Measurements from ENCODE around the gene ZDHHC4. TPM values are rescaled to one million over a fixed set of nuclear protein-coding genes. Genes with fewer than 3 reads are reported as not detected.

ZDHHC4 gene
- total RNA-seq, 2 donors from 2014 or later, result 20.6 to 33.5 TPM

DNA sequence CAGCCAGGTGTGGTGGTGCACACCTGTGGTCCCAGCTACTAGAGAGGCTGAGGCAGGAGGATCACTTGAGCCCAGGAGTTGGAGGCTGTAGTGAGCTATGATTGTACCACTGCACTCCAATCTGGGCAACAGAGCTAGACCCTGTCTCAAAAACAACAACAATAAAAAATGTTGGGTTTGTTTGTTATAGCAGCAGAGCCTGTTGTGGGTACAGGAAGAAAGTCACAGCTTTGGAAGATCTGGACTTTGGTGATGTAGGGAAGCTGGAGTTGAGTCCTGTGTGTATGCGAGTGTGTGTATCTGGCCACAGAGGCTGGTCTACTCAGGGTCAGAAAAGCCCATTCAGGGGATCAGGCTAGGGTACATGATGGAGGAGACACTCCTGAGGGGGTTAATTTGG is 29.9 kb upstream of the ZDHHC4 start:
- ATAC-seq (no peak), DNase-seq (ENCODE audit: low spot score) (no peak)
- H3K27ac Mint-ChIP-seq, result no peak overlapping the region
- no peaks in the 10 kb centered on the region for H3K27me3 Mint-ChIP-seq
- no peak overlapping the region for H3K4me3 Mint-ChIP-seq
- H3K36me3 Mint-ChIP-seq, result no peaks in the 10 kb centered on the region
- H3K4me1 Mint-ChIP-seq (ENCODE audit: low read depth in 2 of 2), result peaks cover 0 to 4% of the 10 kb centered on the region in 2 donors
- H3K9me3 Mint-ChIP-seq, result no peaks in the 10 kb centered on the region

DNA sequence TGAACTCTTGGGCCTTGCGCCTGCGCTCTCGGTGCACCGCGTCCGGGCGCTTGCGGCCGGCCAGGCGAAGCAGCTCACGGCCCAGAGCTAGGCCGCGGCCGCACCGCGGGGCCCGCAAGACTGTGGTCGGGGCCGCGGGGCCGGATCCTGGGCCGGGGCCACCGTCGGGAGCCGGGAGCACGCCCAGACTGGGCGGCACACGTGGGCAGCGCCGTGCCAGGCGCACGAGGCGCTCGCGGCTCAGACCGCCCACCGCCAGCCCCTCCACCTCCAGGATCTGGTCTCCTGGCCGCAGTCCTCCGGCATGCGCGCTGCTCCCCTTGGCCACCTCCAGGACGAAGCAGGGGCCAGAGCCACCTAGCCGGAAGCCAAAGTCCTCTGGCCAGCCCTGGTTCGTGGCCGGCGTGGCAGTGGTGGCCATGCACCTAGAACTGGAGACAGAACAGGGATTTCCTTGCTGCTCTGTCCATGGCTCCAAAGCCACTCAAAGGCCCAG is 26.2 kb upstream of the ZDHHC4 start, which contains the start of gene GRID2IP:
Gene GRID2IP, minus strand, starts transcription at position 446 of the 496 bp plus-strand sequence. Its CDS starts 25 bp downstream, at position 421.
- ATAC-seq (no peak), DNase-seq (ENCODE audit: low spot score) (no peak)
- Mint-ChIP-seq H3K36me3 (no peaks in the 10 kb centered on the region), H3K27ac (no peak within 1 kb of the TSS), H3K27me3 (no peaks in the 10 kb centered on the region), H3K4me1 (ENCODE audit: low read depth in 2 of 2) (no peaks in the 10 kb centered on the region), H3K4me3 (no peak within 1 kb of the TSS), H3K9me3 (no peaks in the 10 kb centered on the region)

DNA sequence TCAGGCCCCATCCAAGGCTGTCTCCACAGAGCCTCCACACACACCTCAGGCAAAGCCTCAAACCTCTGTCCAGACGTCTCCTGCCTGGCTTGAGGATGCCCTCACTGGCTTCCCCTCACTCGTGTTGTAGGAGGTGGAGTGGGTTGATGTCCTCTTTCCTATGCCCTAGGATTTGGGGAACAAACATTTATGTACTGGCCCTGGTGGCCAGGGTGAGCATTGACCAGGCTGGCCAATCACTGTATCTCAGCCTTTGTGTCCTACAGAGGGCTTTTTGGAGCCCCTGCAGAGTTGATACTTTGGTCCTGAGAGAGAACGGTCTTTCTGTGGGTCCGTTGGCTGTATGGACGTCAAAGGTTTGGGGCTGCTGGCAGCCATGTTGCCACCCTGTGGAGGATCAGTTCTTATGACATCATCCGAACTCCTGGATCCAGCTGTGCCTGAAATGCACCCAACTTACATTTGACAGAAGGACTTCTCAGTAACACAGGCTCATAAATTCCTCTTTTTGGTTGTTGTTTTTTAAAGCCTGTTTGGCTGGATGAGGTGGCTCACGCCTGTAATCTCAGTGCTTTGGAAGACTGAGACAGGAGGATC is 23.7 kb upstream of the ZDHHC4 start:
- DNase-seq (ENCODE audit: low spot score), result no peak
- Mint-ChIP-seq H3K27ac (no peak overlapping the region), H3K36me3 (no peaks in the 10 kb centered on the region), H3K27me3 (no peaks in the 10 kb centered on the region), H3K4me3 (no peak overlapping the region), H3K9me3 (no peaks in the 10 kb centered on the region), H3K4me1 (ENCODE audit: low read depth in 2 of 2) (no peaks in the 10 kb centered on the region)
- peak in 1 of 2 donors; percentile 26 for ATAC-seq

DNA sequence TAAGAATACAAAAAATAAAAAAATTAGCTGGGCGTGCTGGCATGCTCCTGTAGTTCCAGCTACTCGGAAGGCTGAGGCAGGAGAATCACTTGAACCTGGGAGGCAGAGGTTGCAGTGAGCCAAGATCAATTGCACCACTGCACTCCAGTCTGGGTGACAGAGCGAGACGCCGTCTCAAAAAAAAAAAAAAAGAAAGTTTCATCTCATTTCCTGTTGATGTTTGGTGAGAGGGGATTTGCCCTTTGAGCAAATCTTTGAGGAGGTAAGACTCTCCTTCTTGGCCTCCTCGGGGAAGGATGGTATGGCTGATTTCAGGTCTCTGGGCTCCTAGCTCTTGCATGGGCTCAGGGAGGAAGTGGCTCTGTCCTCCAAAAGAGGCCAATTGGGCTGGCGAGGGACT is 22.4 kb upstream of the ZDHHC4 start:
- Mint-ChIP-seq H3K27me3 (peaks cover 4% of the 10 kb centered on the region in 2 donors), H3K36me3 (no peaks in the 10 kb centered on the region), H3K27ac (no peak overlapping the region), H3K4me3 (no peak overlapping the region), H3K9me3 (no peaks in the 10 kb centered on the region), H3K4me1 (ENCODE audit: low read depth in 2 of 2) (no peaks in the 10 kb centered on the region)
- no peak for DNase-seq (ENCODE audit: low spot score)
- ATAC-seq, result no peak

DNA sequence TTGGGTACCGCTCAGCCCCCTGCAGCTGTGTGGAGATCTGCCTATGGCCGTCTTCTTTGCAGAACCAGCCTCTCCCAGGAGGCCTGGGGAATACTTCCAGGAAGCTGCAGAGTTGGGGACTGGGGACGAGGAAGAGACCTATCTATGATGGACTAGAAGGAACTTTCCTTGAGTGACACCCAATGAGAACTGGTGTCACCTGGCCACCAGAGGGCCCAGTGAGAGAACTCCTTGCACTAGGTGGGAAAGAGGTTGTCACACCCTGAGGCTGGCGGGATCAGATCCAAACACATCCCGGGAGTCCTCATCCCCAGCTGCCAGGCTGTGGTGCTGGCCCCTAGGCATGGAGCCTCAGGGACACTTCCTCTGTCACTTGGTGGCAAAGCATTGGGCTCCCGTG is 21.1 kb upstream of the ZDHHC4 start:
- H3K4me1 Mint-ChIP-seq (ENCODE audit: low read depth in 2 of 2), result no peaks in the 10 kb centered on the region
- no peaks in the 10 kb centered on the region for H3K9me3 Mint-ChIP-seq
- H3K27me3 Mint-ChIP-seq, result peaks cover 7% of the 10 kb centered on the region in 2 donors
- no peak for DNase-seq (ENCODE audit: low spot score)
- no peak overlapping the region for H3K4me3 Mint-ChIP-seq
- no peak for ATAC-seq
- no peaks in the 10 kb centered on the region for H3K36me3 Mint-ChIP-seq
- H3K27ac Mint-ChIP-seq, result no peak overlapping the region

DNA sequence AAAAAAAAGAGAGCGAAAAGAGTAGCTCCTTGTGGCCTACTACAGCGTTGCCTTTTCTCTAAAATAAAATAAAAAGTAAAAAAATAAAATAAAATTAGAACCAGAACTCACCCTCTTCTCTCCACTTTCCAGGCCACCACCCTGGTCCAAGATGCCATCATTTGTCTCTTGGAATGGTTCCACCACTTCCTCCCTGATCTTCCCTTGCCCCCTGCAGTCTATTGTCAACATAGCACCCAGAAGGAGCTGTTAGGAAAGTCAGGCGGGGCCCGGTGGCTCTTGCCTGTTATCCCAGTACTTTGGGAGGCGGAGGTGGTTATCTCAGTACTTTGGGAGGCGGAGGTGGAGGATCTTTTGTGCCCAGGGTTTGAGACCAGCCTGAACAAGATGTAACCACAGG is 18.4 kb upstream of the ZDHHC4 start:
- H3K4me1 Mint-ChIP-seq (ENCODE audit: low read depth in 2 of 2), result no peaks in the 10 kb centered on the region
- no peak overlapping the region for H3K27ac Mint-ChIP-seq
- peaks cover 7% of the 10 kb centered on the region in 2 donors for H3K27me3 Mint-ChIP-seq
- H3K9me3 Mint-ChIP-seq, result no peaks in the 10 kb centered on the region
- ATAC-seq (no peak), DNase-seq (ENCODE audit: low spot score) (no peak)
- H3K36me3 Mint-ChIP-seq, result no peaks in the 10 kb centered on the region
- no peak overlapping the region for H3K4me3 Mint-ChIP-seq

DNA sequence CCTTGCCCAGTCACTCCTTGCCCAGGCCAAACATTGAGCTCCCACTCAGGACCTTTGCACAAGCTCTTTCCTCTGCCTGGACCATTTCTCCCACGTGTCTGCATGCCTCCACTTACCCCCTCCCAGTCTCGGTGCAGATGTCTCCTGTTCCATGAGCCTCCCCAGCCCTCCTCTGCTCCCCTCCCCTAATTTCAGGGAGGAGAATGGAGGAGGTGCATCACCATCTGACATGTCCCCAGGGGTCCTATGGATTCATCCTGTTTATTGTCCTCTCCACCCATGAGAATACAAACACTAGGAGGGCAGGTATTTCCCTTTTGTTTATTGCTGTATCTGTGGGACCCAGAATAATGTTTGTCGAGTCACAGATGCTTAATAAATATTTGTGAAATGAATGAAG is 17.4 kb upstream of the ZDHHC4 start:
- Mint-ChIP-seq H3K27ac (peak overlapping the region in 1 of 2 donors; percentile 23), H3K27me3 (peaks cover 7% of the 10 kb centered on the region in 2 donors), H3K4me3 (no peak overlapping the region), H3K4me1 (ENCODE audit: low read depth in 2 of 2) (no peaks in the 10 kb centered on the region), H3K36me3 (no peaks in the 10 kb centered on the region), H3K9me3 (no peaks in the 10 kb centered on the region)
- DNase-seq (ENCODE audit: low spot score) (no peak), ATAC-seq (no peak)

DNA sequence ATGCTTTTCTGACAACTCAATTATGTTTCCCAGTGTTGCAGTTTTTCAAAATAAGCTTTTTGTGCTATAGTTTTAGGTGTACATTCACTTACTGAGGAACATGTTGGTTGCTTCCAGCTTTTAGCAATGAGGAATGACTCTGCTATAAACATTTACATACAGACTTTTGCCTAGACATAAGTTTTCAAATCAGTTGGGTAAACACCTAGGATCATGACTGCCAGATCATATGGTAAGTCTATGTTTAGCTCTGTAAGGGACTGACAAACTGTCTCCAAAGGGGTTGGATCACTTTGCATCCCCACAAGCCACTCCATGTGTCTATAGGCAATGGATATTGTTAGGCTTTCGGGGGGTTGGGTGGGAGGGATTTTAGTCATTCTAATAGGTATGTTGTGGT is 15.1 kb upstream of the ZDHHC4 start:
- Mint-ChIP-seq H3K4me1 (ENCODE audit: low read depth in 2 of 2) (no peaks in the 10 kb centered on the region), H3K4me3 (no peak overlapping the region), H3K36me3 (no peaks in the 10 kb centered on the region), H3K27me3 (peaks cover 7% of the 10 kb centered on the region in 2 donors), H3K9me3 (no peaks in the 10 kb centered on the region), H3K27ac (no peak overlapping the region)
- no peak for DNase-seq (ENCODE audit: low spot score)
- no peak for ATAC-seq

DNA sequence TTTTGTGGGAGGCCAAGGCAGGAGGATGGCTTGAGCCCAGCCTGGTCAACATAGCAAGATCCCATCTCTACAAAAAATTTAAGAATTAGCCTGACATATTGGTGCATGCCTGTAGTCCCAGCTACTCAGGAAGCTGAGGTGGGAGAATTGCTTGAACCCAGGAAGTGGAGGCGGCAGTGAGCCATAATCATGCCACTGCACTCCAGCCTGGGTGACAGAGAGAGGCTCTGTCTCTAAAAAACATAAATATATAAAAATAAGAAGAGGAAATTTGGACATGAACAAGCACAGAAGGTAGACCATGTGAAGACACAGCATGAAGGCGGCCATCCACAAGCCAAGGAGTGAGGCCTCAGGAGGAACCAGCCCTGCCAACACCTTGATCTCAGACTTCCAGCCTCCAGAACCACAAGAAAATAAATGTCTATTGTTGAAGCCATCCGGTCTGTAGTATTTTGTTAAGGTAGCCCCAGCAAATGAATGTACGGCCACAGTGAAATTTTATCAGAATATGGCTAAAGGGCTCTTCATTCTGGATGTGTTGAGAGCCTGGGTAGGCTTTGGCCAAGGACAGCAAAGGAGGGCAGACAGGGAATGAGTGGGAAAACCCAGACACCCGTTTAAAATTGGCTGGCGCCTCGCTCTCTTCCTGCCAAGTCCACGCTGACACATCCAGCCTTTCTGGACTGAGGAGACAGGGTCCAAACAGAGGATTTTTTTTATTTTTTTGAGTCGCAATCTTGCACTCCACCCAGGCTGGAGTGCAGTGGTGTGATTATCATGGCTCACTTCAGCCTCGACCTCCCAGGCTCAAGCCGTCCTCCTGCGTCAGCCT is 13.1 kb upstream of the ZDHHC4 start:
- Mint-ChIP-seq H3K36me3 (no peaks in the 10 kb centered on the region), H3K27ac (no peak overlapping the region), H3K4me3 (no peak overlapping the region), H3K27me3 (peaks cover 7 to 8% of the 10 kb centered on the region in 2 donors), H3K4me1 (ENCODE audit: low read depth in 2 of 2) (no peaks in the 10 kb centered on the region), H3K9me3 (no peaks in the 10 kb centered on the region)
- DNase-seq (ENCODE audit: low spot score), result no peak
- no peak for ATAC-seq

DNA sequence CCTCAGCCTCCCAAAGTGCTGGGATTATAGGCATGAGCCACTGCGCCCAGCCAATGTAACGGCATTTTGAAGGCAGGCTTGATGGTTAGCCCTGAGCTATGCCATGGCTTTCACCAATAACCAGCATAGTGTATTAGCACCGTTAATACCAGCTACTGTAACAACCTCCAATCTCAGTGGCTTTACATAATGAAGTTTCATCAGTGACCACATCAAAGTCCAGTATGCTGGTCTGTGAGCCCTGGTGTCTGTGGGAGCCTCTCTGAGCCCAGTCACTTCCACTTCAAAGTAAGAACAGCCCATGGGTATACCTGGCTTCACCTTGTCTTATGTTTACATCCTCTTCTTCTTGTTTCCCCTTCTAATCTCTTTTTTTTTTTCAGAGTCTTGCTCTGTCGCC is 11.6 kb upstream of the ZDHHC4 start:
- Mint-ChIP-seq H3K36me3 (no peaks in the 10 kb centered on the region), H3K9me3 (no peaks in the 10 kb centered on the region), H3K27ac (no peak overlapping the region), H3K4me1 (ENCODE audit: low read depth in 2 of 2) (no peaks in the 10 kb centered on the region), H3K4me3 (no peak overlapping the region), H3K27me3 (peaks cover 0 to 3% of the 10 kb centered on the region in 2 donors)
- ATAC-seq (peak in 1 of 2 donors; percentile 28), DNase-seq (ENCODE audit: low spot score) (no peak)

DNA sequence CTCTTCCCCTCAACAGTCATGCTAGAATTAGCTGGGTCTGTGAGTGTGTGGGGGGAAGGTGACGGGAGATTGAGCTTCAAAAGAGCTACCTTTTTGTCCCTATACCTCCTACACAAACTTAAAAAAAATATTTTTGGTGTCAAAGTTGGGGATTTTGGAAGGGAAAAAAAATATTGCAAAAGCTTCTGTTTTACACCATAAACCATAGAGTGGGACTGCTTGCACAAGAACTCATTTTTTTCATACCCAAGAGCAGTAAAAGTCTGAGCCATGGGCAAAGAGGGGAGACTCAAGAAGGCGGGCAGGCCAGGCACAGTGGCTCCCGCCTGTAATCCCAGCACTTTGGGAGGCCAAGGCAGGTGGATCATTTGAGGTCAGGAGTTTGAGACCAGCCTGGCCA is 9.4 kb upstream of the ZDHHC4 start:
- peaks cover 0 to 6% of the 10 kb centered on the region in 2 donors for H3K27me3 Mint-ChIP-seq
- H3K27ac Mint-ChIP-seq, result no peak overlapping the region
- no peak for DNase-seq (ENCODE audit: low spot score)
- no peaks in the 10 kb centered on the region for H3K4me1 Mint-ChIP-seq (ENCODE audit: low read depth in 2 of 2)
- no peak for ATAC-seq
- no peak overlapping the region for H3K4me3 Mint-ChIP-seq
- H3K9me3 Mint-ChIP-seq, result no peaks in the 10 kb centered on the region
- H3K36me3 Mint-ChIP-seq, result no peaks in the 10 kb centered on the region

DNA sequence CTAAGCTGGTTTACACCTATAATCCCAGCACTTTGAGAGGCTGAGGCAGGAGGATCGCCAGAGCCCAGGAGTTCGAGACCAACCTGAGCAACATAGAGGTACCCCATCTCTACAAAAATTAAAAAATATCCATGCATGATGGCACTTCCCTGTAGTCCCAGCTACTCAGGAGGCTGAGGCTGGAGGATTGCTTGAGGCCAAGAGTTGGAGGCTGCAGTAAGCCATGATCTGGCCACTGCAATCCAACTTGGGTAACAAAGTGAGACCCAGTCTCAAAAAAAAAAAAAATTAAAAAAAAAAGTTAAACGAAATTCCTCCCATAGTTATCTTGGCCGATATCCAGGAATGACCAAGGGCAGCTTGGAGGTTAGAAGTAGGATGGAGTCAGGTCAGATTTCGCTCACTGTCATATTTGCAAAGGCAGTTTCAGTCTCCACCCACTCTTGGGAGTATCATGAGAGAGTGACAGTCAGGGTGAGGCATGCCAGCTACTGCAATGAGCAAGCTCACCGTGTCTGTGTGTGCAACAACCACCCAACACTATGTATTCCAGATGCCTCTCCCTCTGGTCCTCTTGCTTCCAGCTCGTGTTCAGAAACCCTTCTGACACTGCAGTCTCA is 6.0 kb upstream of the ZDHHC4 start:
- Mint-ChIP-seq H3K9me3 (no peaks in the 10 kb centered on the region), H3K27ac (no peak overlapping the region), H3K27me3 (peaks cover 0 to 6% of the 10 kb centered on the region in 2 donors), H3K36me3 (no peaks in the 10 kb centered on the region), H3K4me3 (no peak overlapping the region), H3K4me1 (ENCODE audit: low read depth in 2 of 2) (peaks cover 0 to 3% of the 10 kb centered on the region in 2 donors)
- DNase-seq (ENCODE audit: low spot score), result no peak
- peak in 1 of 2 donors; percentile 24 for ATAC-seq

DNA sequence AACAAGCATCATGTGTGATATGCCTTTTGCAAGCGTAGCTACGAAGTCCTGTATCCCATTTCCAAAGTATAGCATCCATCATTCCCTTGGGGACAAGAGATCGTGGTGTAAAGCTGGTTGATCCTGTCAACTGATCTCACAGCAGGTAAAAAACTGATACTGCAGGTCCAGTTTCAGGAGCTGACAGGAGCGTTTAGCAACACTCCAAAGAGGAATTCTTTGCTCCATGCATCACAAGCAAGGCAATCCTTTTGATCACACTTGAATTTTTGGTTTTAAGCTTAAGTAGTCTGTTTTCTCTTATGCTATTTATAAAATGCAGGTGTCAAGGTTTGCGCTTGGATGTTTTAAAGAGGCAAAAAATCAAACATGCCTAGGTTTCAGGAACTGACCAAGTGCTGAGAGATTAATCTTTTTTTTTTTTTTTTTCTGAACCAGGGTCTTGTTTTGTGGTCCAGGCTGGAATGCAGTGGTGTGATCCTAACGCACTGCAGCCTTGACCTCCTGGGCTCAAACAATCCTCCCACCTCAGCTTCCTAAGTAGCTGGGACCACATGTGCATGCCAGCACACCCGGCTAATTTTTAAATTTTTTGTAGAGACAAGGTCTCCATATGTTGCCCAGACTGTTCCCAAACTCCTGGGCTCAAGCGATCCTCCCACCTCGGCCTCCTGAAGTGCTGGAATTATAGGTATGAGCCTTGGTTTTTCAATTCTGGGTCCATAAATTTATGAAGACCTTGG is 1.8 kb upstream of the ZDHHC4 start:
- Mint-ChIP-seq H3K4me3 (peak overlapping the region; percentile 45), H3K27ac (no peak overlapping the region), H3K4me1 (ENCODE audit: low read depth in 2 of 2) (peaks cover 14 to 16% of the 10 kb centered on the region in 2 donors), H3K9me3 (no peaks in the 10 kb centered on the region), H3K27me3 (peaks cover 0 to 3% of the 10 kb centered on the region in 2 donors), H3K36me3 (no peaks in the 10 kb centered on the region)
- no peak for ATAC-seq
- no peak for DNase-seq (ENCODE audit: low spot score)
